Effector memory CD8-positive, alpha-beta T cell (primary cell): ENCODE measurements around the gene DYNC2H1.

ENCODE experiments used
- ATAC-seq: fragments of 150-1000 bp; cut with Tn5 transposase; replicated peaks from 2 replicates; pipeline ENCODE4 v1.10.0; 2021; ENCODE audit warnings: mild to moderate bottlenecking, moderate library complexity
- DNase-seq, 3 experiments: peaks; one replicate each; pipeline ENCODE4 v3.0.0; 2021
- H3K27ac Mint-ChIP-seq, 2 donors: one replicate each; pipeline ENCODE4 v1.8.0; 2022; ENCODE audit warnings: mild to moderate bottlenecking in 2 of 2, mixed read lengths in 2 of 2, moderate library complexity in 2 of 2
- H3K27me3 Mint-ChIP-seq, 2 donors: one replicate each; pipeline ENCODE4 v1.8.0; 2022; ENCODE audit warnings: mixed read lengths in 2 of 2
- H3K36me3 Mint-ChIP-seq: one replicate; pipeline ENCODE4 v1.8.0; 2022; ENCODE audit warnings: mild to moderate bottlenecking, moderate library complexity, mixed read lengths; ENCODE audit not compliant: insufficient read depth
- H3K4me1 Mint-ChIP-seq, 2 donors: one replicate each; pipeline ENCODE4 v1.8.0; 2022; ENCODE audit warnings: low read depth in 2 of 2, mixed read lengths in 2 of 2
- H3K4me3 Mint-ChIP-seq, 2 donors: one replicate each; pipeline ENCODE4 v1.8.0; 2022; ENCODE audit warnings: mild to moderate bottlenecking in 2 of 2, mixed read lengths in 2 of 2, moderate library complexity in 2 of 2
- H3K9me3 Mint-ChIP-seq, 2 donors: one replicate each; pipeline ENCODE4 v1.8.0; 2022; ENCODE audit warnings: mixed read lengths in 2 of 2

Gene DYNC2H1

GRCh38 chr11:103378931-103379330, 269.7 kb downstream of the DYNC2H1 start:
- DNase-seq (no peak), ATAC-seq (no peak)
- H3K27ac Mint-ChIP-seq = no peak overlapping the region
- no peak overlapping the region for H3K4me3 Mint-ChIP-seq
- H3K27me3 Mint-ChIP-seq = no peaks in the 10 kb centered on the region
- H3K36me3 Mint-ChIP-seq = no peaks in the 10 kb centered on the region
- peaks cover 5 to 8% of the 10 kb centered on the region in 2 donors for H3K9me3 Mint-ChIP-seq
- no peaks in the 10 kb centered on the region for H3K4me1 Mint-ChIP-seq

GRCh38 chr11:103380031-103380430, 270.8 kb downstream of the DYNC2H1 start:
- no peaks in the 10 kb centered on the region for H3K36me3 Mint-ChIP-seq
- no peak overlapping the region for H3K27ac Mint-ChIP-seq
- H3K4me3 Mint-ChIP-seq = no peak overlapping the region
- peaks cover 2 to 5% of the 10 kb centered on the region in 2 donors for H3K9me3 Mint-ChIP-seq
- peaks cover 3 to 6% of the 10 kb centered on the region in 2 donors for H3K4me1 Mint-ChIP-seq
- DNase-seq (no peak), ATAC-seq (no peak)
- H3K27me3 Mint-ChIP-seq = no peaks in the 10 kb centered on the region

GRCh38 chr11:103384652-103385051, 275.4 kb downstream of the DYNC2H1 start:
- Mint-ChIP-seq H3K36me3 (no peaks in the 10 kb centered on the region), H3K27ac (no peak overlapping the region), H3K4me3 (no peak overlapping the region), H3K27me3 (no peaks in the 10 kb centered on the region), H3K9me3 (peaks cover 0 to 6% of the 10 kb centered on the region in 2 donors), H3K4me1 (peaks cover 3 to 6% of the 10 kb centered on the region in 2 donors)
- DNase-seq = no peak
- no peak for ATAC-seq

- Mint-ChIP-seq H3K27me3 (no peaks in the 10 kb centered on the region), H3K4me1 (no peaks in the 10 kb centered on the region), H3K4me3 (no peak overlapping the region), H3K36me3 (no peaks in the 10 kb centered on the region), H3K9me3 (no peaks in the 10 kb centered on the region), H3K27ac (no peak overlapping the region)
- ATAC-seq (no peak), DNase-seq (no peak)
Measured at GRCh38 chr11:103395612-103396011, 286.4 kb downstream of the DYNC2H1 start.

- no peaks in the 10 kb centered on the region for H3K27me3 Mint-ChIP-seq
- no peaks in the 10 kb centered on the region for H3K36me3 Mint-ChIP-seq
- H3K9me3 Mint-ChIP-seq = no peaks in the 10 kb centered on the region
- DNase-seq (no peak), ATAC-seq (no peak)
- no peaks in the 10 kb centered on the region for H3K4me1 Mint-ChIP-seq
- H3K27ac Mint-ChIP-seq = no peak overlapping the region
- no peak overlapping the region for H3K4me3 Mint-ChIP-seq
Measured at GRCh38 chr11:103396237-103396636, 287.0 kb downstream of the DYNC2H1 start.

- no peaks in the 10 kb centered on the region for H3K36me3 Mint-ChIP-seq
- H3K9me3 Mint-ChIP-seq = no peaks in the 10 kb centered on the region
- no peak for DNase-seq
- no peak for ATAC-seq
- no peak overlapping the region for H3K4me3 Mint-ChIP-seq
- no peak overlapping the region for H3K27ac Mint-ChIP-seq
- no peaks in the 10 kb centered on the region for H3K27me3 Mint-ChIP-seq
- H3K4me1 Mint-ChIP-seq = no peaks in the 10 kb centered on the region
Measured at GRCh38 chr11:103397369-103397768, 288.1 kb downstream of the DYNC2H1 start.

GRCh38 chr11:103398829-103399228, 289.6 kb downstream of the DYNC2H1 start:
- no peaks in the 10 kb centered on the region for H3K9me3 Mint-ChIP-seq
- no peaks in the 10 kb centered on the region for H3K27me3 Mint-ChIP-seq
- no peak overlapping the region for H3K4me3 Mint-ChIP-seq
- H3K27ac Mint-ChIP-seq = no peak overlapping the region
- no peaks in the 10 kb centered on the region for H3K36me3 Mint-ChIP-seq
- ATAC-seq (no peak), DNase-seq (no peak)
- H3K4me1 Mint-ChIP-seq = no peaks in the 10 kb centered on the region

GRCh38 chr11:103406357-103406756, 297.1 kb downstream of the DYNC2H1 start:
- Mint-ChIP-seq H3K9me3 (no peaks in the 10 kb centered on the region), H3K4me1 (no peaks in the 10 kb centered on the region), H3K4me3 (no peak overlapping the region), H3K27me3 (no peaks in the 10 kb centered on the region), H3K27ac (no peak overlapping the region), H3K36me3 (no peaks in the 10 kb centered on the region)
- ATAC-seq (no peak), DNase-seq (no peak)

GRCh38 chr11:103407641-103408040, 298.4 kb downstream of the DYNC2H1 start:
- no peaks in the 10 kb centered on the region for H3K27me3 Mint-ChIP-seq
- no peak overlapping the region for H3K4me3 Mint-ChIP-seq
- no peak overlapping the region for H3K27ac Mint-ChIP-seq
- H3K9me3 Mint-ChIP-seq = no peaks in the 10 kb centered on the region
- no peak for DNase-seq
- no peak for ATAC-seq
- H3K4me1 Mint-ChIP-seq = no peaks in the 10 kb centered on the region
- H3K36me3 Mint-ChIP-seq = no peaks in the 10 kb centered on the region

- H3K9me3 Mint-ChIP-seq = no peaks in the 10 kb centered on the region
- no peaks in the 10 kb centered on the region for H3K4me1 Mint-ChIP-seq
- ATAC-seq (no peak), DNase-seq (no peak)
- H3K36me3 Mint-ChIP-seq = no peaks in the 10 kb centered on the region
- H3K4me3 Mint-ChIP-seq = no peak overlapping the region
- no peaks in the 10 kb centered on the region for H3K27me3 Mint-ChIP-seq
- H3K27ac Mint-ChIP-seq = no peak overlapping the region
Measured at GRCh38 chr11:103413266-103413888, 304.2 kb downstream of the DYNC2H1 start.

GRCh38 chr11:103418014-103418413, 308.8 kb downstream of the DYNC2H1 start:
- no peaks in the 10 kb centered on the region for H3K4me1 Mint-ChIP-seq
- H3K4me3 Mint-ChIP-seq = no peak overlapping the region
- peaks cover 2 to 18% of the 10 kb centered on the region in 2 donors for H3K9me3 Mint-ChIP-seq
- H3K27ac Mint-ChIP-seq = no peak overlapping the region
- no peaks in the 10 kb centered on the region for H3K36me3 Mint-ChIP-seq
- ATAC-seq (no peak), DNase-seq (no peak)
- H3K27me3 Mint-ChIP-seq = no peaks in the 10 kb centered on the region

GRCh38 chr11:103420593-103420992, 311.4 kb downstream of the DYNC2H1 start:
- H3K27ac Mint-ChIP-seq = no peak overlapping the region
- DNase-seq = no peak
- H3K4me3 Mint-ChIP-seq = no peak overlapping the region
- H3K27me3 Mint-ChIP-seq = no peaks in the 10 kb centered on the region
- H3K4me1 Mint-ChIP-seq = no peaks in the 10 kb centered on the region
- H3K36me3 Mint-ChIP-seq = no peaks in the 10 kb centered on the region
- no peak for ATAC-seq
- peaks cover 2 to 18% of the 10 kb centered on the region in 2 donors for H3K9me3 Mint-ChIP-seq

- DNase-seq (no peak), ATAC-seq (no peak)
- no peaks in the 10 kb centered on the region for H3K9me3 Mint-ChIP-seq
- H3K4me3 Mint-ChIP-seq = no peak overlapping the region
- no peaks in the 10 kb centered on the region for H3K4me1 Mint-ChIP-seq
- H3K36me3 Mint-ChIP-seq = no peaks in the 10 kb centered on the region
- H3K27ac Mint-ChIP-seq = no peak overlapping the region
- no peaks in the 10 kb centered on the region for H3K27me3 Mint-ChIP-seq
Measured at GRCh38 chr11:103433386-103434072, 324.3 kb downstream of the DYNC2H1 start.

- no peaks in the 10 kb centered on the region for H3K36me3 Mint-ChIP-seq
- DNase-seq (no peak), ATAC-seq (no peak)
- H3K4me3 Mint-ChIP-seq = no peak overlapping the region
- H3K9me3 Mint-ChIP-seq = no peaks in the 10 kb centered on the region
- no peaks in the 10 kb centered on the region for H3K4me1 Mint-ChIP-seq
- no peaks in the 10 kb centered on the region for H3K27me3 Mint-ChIP-seq
- no peak overlapping the region for H3K27ac Mint-ChIP-seq
Measured at GRCh38 chr11:103434073-103434411, 324.8 kb downstream of the DYNC2H1 start.
